AG10803 (cell line): ENCODE results near the gene KIFC3.
"Not testable (repeated sequence)": the region's sequence is repeated elsewhere in the genome, so short reads cannot be mapped to it uniquely, and the experiment has no call there.

Source experiments
- DNase-seq: peaks from one replicate; pipeline ENCODE4 v3.0.0; 2010; ENCODE audit warnings: low read depth
- H3K4me3 ChIP-seq: 2 replicates; pipeline ENCODE4 v1.5.1; 2011; ENCODE audit warnings: mild to moderate bottlenecking, low read length, control low read depth
- TF ChIP-seq, protein P1 (sequence below): conservative IDR thresholded peaks from 2 replicates; pipeline ENCODE4 v1.5.1; 2011; ENCODE audit warnings: mild to moderate bottlenecking, low read length, control low read depth, inconsistent platforms

Gene KIFC3

DNA sequence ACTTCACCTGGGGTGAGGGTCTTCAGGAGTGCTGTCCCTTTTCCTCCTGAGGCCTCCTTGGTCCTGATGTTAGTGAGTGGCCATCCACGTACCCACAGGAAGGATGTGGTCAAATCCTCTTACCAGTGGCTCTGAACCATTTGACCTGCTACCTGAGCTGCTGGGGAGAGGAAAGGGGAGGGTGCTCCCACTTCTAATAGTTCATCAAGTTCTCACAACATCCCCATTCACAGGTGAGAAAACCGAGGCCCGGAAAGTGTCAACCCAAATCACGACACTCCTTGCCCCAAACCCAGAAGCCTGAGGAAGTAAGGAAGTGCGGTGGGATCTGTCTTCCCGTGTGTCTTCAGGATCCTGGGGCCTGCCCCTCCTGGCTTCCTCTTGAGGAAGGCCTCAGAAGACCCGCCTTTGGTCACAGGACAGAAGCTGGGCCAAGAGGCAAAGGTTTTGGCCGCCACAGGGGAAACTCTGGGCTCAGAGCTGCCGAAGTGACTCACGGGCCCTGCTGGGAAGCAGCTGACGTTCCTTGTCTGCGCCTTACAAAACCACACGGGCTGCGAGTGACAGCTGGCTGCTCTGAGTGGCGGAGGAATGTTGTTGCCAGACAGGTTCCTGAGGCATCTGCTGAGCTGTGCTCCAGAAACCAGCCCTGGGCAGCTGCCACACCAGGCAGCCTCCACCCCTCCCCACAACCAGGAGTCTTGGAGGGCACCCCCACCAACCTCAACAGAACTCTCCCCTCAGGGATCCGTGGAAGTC is 13.9 kb upstream of the KIFC3 start:
- peak; percentile 95 for DNase-seq
- no peak overlapping the region for H3K4me3 ChIP-seq
- TF ChIP-seq, protein P1, sequence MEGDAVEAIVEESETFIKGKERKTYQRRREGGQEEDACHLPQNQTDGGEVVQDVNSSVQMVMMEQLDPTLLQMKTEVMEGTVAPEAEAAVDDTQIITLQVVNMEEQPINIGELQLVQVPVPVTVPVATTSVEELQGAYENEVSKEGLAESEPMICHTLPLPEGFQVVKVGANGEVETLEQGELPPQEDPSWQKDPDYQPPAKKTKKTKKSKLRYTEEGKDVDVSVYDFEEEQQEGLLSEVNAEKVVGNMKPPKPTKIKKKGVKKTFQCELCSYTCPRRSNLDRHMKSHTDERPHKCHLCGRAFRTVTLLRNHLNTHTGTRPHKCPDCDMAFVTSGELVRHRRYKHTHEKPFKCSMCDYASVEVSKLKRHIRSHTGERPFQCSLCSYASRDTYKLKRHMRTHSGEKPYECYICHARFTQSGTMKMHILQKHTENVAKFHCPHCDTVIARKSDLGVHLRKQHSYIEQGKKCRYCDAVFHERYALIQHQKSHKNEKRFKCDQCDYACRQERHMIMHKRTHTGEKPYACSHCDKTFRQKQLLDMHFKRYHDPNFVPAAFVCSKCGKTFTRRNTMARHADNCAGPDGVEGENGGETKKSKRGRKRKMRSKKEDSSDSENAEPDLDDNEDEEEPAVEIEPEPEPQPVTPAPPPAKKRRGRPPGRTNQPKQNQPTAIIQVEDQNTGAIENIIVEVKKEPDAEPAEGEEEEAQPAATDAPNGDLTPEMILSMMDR: no peak

DNA sequence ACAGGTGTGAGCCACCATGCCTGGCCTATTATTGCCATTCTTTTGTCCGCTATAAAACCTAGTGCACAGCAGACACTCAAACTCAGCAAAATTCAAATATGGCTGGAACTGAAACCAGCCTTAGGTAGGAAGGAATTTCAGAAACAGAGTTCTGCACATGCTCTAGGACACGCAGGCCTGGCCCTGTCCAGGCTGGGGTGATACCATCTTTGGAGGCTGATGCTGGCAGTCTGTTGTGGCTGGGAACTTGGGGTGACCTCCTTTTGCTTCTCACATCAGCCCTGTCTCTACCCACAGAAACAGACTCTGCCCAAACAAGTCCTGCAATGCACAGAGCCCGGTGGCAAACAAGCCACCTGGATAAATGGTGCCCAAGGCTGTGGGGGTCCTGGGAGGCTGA is 12.6 kb upstream of the KIFC3 start:
- TF ChIP-seq, protein P1: no peak
- H3K4me3 ChIP-seq: no peak overlapping the region
- DNase-seq: no peak

DNA sequence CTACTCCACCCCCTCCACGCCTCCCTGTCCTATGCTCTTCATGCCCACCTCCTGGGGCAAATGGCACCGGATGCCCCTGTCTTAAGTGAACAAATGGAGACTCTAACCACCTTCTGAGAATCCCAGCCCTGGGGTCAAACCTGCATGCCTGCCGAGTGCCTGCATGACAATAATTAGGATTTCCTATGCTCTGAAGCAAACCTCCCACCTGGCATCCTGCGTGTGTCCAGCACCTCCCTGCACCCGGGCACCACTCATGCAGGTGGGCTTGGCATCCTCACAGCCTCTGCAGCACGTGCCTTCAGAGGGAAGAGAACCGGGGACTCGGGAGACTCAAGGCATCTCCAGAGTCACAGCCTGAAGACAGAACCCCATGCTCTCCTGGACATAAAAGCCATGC is 11.2 kb upstream of the KIFC3 start:
- no peak for DNase-seq
- no peak overlapping the region for H3K4me3 ChIP-seq
- TF ChIP-seq, protein P1: no peak

DNA sequence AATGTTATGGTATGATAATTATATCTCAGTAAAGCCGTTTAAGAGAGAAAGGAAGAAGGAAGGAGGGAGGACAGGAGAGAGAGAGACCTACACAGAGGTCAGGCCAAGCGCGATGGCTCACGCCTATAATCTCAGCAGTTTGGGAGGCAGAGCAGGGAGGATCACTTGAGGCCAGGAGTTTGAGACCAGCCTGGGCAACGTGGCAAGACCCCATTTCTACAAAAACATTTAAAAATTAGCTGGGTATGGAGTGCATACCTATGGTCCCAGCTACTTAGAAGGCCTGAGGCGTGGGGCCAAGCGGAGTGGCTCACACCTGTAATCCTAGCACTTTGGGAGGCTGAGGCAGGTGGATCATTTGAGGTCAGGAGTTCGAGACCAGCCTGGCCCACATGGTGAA is 9.0 kb upstream of the KIFC3 start:
- not testable (repeated sequence) for DNase-seq, H3K4me3 ChIP-seq

DNA sequence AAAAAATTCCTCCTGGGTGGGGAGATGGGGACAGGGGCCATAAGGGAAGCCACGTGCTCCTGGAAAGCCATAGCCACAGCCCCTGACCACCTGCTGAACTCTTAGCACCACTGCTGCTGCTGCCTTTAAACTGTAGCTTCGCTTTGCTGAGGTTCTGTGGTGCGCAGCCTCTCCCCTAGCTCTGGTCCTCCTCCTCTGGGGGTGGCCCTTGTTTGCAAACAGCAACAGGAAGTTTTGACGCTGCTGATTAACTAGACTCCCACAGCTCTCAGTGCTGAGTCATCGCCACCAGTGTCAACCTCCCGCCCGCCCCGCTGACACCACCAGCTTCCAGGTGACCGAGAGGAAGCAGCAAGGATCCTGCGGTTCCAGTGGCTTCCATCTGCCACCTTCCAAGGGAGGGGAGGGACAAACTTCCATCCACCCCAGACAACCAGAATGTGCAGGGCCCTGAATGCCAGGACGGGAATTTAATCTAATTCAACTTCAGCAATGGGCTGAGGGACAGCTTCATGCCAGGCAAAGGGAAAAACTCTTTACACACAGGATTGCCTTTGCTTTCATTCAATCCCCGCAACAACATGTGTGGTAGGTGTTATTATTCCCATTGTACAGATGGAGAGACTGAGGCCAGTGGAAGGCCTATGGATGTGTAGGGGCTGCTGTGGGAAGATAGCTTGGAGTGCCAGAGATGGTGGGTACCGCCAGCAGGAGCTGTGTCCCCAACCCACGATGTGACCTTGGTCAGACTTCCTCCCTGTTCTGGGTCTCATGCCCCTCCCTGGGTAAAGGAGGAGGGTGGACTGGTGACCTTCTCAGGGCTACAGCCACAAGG is 8.1 kb upstream of the KIFC3 start:
- TF ChIP-seq, protein P1: no peak
- no peak overlapping the region for H3K4me3 ChIP-seq

DNA sequence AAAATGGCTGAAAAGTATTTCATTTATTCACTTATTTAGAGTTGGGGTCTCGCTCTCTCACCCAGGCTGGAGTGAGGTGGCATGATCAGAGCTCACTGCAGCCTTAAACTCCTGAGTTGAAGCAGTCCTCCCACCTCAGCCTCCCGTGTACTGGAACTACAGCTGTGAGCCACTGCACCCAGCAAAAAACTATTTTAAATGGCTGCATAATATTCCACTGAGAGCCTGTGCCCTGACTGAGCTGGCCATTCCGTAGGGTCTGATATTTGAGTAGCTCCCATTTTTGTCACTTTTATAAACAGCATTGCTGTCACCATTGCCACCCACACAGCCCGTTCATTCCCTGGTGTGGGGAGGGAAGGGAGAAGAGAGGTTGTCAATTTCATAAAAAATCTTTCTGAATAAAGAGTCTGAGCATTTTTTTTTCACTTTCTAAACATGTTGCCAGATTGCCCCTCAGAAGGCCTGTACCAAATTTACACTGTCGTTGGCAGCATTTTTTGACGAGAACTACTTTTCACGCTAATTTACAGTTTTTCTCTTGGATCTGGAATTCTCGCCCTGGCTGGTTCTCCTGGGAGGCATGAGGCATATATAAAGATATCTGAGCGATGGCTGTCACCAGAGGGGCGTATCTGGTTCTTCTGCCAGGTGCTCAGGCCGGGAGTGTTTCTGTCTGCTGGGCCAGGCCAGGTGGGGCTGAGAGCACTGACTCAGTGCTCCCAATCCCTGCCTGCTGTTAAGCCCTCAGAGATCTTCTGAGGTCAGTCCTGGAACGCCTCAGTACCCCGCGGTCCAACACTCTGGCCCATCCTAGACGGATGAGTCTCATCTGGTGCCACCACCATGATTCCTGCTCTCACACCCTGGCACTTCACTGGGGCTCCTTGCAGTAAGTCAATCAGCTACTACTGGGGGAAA is 7.2 kb upstream of the KIFC3 start:
- no peak overlapping the region for H3K4me3 ChIP-seq
- DNase-seq: no peak
- TF ChIP-seq, protein P1: no peak

More for the DNA sequence above, 8.1 kb upstream of the KIFC3 start:
- peak; percentile 84 for DNase-seq
